ENCODE data around the gene SRRM4.

SRRM4 gene

DNA sequence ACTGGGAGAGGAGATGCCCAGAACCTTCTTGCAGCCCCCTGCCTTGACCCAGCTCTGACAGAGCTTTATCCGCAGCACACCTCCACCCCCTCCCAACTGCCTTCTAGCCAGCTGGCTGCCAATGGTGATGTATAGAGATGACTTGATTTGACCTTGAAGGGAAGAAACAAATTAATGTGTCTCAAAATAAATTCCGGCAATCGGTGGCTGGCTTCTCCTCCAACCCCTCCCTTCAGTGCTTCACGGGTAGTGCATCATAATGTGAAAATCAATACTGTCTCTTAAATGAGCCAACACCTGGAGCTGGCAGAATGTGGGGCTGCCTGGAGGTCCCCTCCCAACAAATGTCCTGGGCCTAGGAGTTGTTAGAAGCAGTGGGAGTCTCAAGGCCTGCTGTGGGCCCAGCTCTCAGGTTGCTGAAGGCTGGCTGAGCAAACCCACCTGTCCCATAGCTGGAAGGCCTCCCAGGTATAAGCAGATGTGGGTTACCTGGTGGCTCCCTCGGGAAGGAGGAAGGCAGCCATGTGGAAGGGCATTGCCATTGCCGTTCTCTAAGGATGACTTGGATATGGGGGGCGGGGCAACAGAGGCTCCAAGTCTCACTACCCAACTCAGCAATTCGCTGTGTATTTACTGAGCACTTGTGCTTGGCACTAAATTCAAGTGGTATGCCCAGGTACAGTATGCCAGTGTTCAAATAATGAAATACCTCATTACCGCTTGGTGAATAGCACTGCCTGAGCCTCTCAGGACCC is 220.6 kb downstream of the SRRM4 start:
- DNase-seq (ENCODE audit: low read depth in 2 of 2) = no peak

- no peak for DNase-seq (ENCODE audit: low read depth in 2 of 2)
These were observed 221.2 kb downstream of the SRRM4 start for GRCh38 chr12:119202544-119202943.

DNA sequence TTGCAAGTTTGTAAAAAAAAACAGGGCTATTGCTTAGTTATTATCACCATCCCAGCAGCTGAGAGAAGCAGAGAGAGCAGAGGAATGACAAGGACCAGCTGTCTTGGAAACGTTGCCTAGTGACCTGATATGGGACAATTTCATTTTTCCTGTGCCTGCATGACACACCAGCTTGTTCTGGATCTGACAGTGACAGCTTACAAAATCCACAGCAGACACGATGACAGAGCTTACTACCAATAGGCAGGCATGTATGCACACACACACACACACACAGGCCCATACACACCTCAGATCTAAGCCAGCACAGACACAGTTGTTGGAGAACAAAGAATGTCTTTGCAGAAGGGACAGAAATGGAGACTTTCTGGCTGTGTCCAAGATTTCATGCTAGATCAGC is 222.8 kb downstream of the SRRM4 start:
- no peak for DNase-seq (ENCODE audit: low read depth in 2 of 2)

DNA sequence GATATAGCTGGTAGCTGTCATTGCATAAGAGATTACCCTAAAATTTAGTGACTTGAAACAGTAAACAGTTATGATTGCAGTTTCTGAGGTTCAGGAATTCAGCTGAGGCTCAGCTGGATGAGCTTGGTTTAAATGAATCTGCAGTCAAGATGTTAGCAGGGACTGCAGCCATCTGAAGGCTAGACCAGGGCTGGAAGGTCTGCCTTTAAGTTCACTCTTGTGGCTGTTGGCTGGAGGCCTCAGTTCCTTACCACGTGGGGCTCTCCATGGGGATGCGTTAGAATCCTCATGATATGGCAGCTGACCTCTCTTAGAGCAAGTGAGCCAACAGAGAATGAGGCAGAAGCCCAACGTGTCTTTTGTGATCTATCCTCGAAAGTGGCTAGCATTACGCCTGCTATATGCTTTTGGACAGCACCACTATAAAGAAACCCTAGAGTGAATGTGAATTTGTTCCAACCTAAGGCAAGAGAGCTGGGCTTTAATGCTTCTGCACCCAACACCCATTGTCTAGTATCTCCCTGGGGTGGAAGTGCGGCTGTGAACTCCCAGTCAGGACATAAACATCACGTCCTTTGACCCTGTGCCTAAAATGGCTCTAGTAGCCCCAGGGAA is 223.4 kb downstream of the SRRM4 start:
- DNase-seq (ENCODE audit: low read depth in 2 of 2) = no peak

GRCh38 chr12:119206348-119207062 is 225.2 kb downstream of the SRRM4 start:
- DNase-seq (ENCODE audit: low read depth in 2 of 2) = no peak

GRCh38 chr12:119207063-119207560 is 225.8 kb downstream of the SRRM4 start:
- DNase-seq (ENCODE audit: low read depth in 2 of 2) = no peak

DNA sequence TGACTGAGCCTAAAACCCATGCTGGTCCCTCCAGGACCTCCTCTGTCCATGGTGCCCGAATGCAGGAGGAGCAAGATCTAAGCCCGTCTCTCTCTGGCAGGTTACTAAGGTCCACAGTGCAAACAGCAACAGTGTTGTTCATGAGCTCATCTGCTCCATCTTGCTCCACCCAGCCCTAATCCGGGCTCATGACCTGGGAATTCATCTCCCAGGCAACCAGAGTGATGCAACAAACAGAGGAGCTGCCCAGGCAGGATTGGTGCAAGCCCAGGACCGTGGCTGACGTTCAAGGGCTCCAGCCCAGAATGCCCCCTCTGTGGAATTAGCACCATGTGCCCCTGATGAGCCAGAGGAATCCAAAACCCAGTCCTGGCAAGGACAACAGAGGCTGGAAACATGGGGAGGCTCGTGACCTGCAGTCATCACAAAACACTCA is 227.3 kb downstream of the SRRM4 start:
- no peak for DNase-seq (ENCODE audit: low read depth in 2 of 2)

- no peak for DNase-seq (ENCODE audit: low read depth in 2 of 2)
These were observed 230.5 kb downstream of the SRRM4 start for GRCh38 chr12:119211884-119212283.
